ENCODE data around the gene BMP15. TPM values are rescaled to one million over a fixed set of nuclear protein-coding genes. Genes with fewer than 3 reads are reported as not detected.

The BMP15 gene
- total RNA-seq, 4 donors from 2014 or later = not detected

- H3K27me3 ChIP-seq = no peaks in the 10 kb centered on the region
- no peaks in the 10 kb centered on the region for H3K36me3 ChIP-seq
- 58 to 64% methylated on average over 4 of the region's 4 CpGs for WGBS, 2 donors
- no peak for DNase-seq
- H3K4me3 ChIP-seq (replicated peaks in 1 of 3) = no peak overlapping the region
- H3K9me3 ChIP-seq = no peaks in the 10 kb centered on the region
- H3K4me1 ChIP-seq = no peaks in the 10 kb centered on the region
- TF ChIP-seq POLR2A (IDR thresholded peaks at IDR 0.05) (no peak), CTCF (IDR thresholded peaks at IDR 0.05) (no peak)
- no peak overlapping the region for H3K27ac ChIP-seq
- intact Hi-C loops (cut with DNase I) = no loop called here
Measured at GRCh38 chrX:50876551-50876950, 34.0 kb upstream of the BMP15 start.

- intact Hi-C loops (cut with DNase I) = no loop called here
- no peaks in the 10 kb centered on the region for H3K36me3 ChIP-seq
- TF ChIP-seq CTCF (IDR thresholded peaks at IDR 0.05) (no peak), POLR2A (IDR thresholded peaks at IDR 0.05) (no peak)
- DNase-seq = no peak
- no peak overlapping the region for H3K4me3 ChIP-seq (replicated peaks in 1 of 3)
- H3K27ac ChIP-seq = no peak overlapping the region
- H3K9me3 ChIP-seq = no peaks in the 10 kb centered on the region
- H3K27me3 ChIP-seq = no peaks in the 10 kb centered on the region
- H3K4me1 ChIP-seq = no peaks in the 10 kb centered on the region
- 95% methylated on average over 6 of the region's 6 CpGs for WGBS, 2 donors
Measured at GRCh38 chrX:50877310-50877709, 33.2 kb upstream of the BMP15 start.

GRCh38 chrX:50881028-50881427, 29.5 kb upstream of the BMP15 start:
- H3K36me3 ChIP-seq = no peaks in the 10 kb centered on the region
- no peaks in the 10 kb centered on the region for H3K4me1 ChIP-seq
- H3K9me3 ChIP-seq = no peaks in the 10 kb centered on the region
- H3K4me3 ChIP-seq (replicated peaks in 1 of 3) = no peak overlapping the region
- TF ChIP-seq CTCF (IDR thresholded peaks at IDR 0.05) (no peak), POLR2A (IDR thresholded peaks at IDR 0.05) (no peak)
- DNase-seq = no peak
- H3K27me3 ChIP-seq = no peaks in the 10 kb centered on the region
- intact Hi-C loops (cut with DNase I) = no loop called here
- no peak overlapping the region for H3K27ac ChIP-seq

GRCh38 chrX:50888884-50889283, 21.7 kb upstream of the BMP15 start:
- no peaks in the 10 kb centered on the region for H3K4me1 ChIP-seq
- no peak for DNase-seq
- no peak for TF ChIP-seq POLR2A (IDR thresholded peaks at IDR 0.05)
- no peak for TF ChIP-seq CTCF (IDR thresholded peaks at IDR 0.05)
- intact Hi-C loops (cut with DNase I) = no loop called here
- no peaks in the 10 kb centered on the region for H3K27me3 ChIP-seq
- 74% methylated on average over 2 of the region's 2 CpGs for WGBS, 2 donors
- no peak overlapping the region for H3K27ac ChIP-seq
- no peaks in the 10 kb centered on the region for H3K9me3 ChIP-seq
- H3K4me3 ChIP-seq (replicated peaks in 1 of 3) = no peak overlapping the region
- no peaks in the 10 kb centered on the region for H3K36me3 ChIP-seq

- Histone ChIP-seq H3K4me1 (no peaks in the 10 kb centered on the region), H3K27ac (no peak overlapping the region), H3K27me3 (no peaks in the 10 kb centered on the region), H3K9me3 (no peaks in the 10 kb centered on the region), H3K4me3 (replicated peaks in 1 of 3) (no peak overlapping the region), H3K36me3 (no peaks in the 10 kb centered on the region)
- no CpG with 5 or more reads among the region's 4 CpGs for WGBS, 2 donors
- no peak for DNase-seq
- intact Hi-C loops (cut with DNase I) = no loop called here
- TF ChIP-seq POLR2A (IDR thresholded peaks at IDR 0.05) (no peak), CTCF (IDR thresholded peaks at IDR 0.05) (no peak)
Measured at GRCh38 chrX:50889582-50889981, 21.0 kb upstream of the BMP15 start.
